ENCODE results near the gene CSTF2T. TPM values are rescaled to one million over a fixed set of nuclear protein-coding genes. Genes with fewer than 3 reads are reported as not detected.
"Not testable (repeated sequence)": the region's sequence is repeated elsewhere in the genome, so short reads cannot be mapped to it uniquely, and the experiment has no call there.

The CSTF2T gene
- total RNA-seq, 4 donors from 2014 or later, result 16.9 to 33.7 (median 23.4) TPM

DNA sequence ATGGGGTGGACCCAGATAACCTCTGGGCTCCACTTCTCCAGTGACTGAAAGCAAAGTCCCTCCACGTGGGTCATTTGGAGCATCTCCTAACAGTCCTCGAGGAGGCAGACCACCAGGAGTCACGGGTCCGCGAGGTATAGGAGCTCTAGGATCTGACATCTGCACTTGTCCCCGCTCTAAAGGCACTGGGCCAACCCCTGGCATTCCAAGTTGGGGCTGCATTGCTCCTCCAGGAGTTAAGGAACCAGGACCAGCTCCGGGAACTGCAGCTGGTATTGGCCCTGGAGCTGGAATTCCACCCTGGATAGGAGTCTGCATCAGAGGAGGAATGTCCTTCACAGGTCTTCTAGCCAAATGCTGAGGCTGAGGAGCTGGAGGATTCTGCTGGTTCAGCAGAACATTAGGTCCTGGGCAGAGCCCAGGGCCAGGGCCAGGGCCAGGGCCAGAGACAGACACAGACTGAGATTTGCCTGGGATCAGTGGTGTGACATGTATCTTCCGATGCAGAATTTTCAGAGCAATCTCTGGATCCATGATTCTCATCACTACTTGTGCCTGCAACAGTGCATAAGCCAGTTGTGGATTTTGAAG lies 827 bp downstream of the CSTF2T start:
- TF ChIP-seq, protein P1, sequence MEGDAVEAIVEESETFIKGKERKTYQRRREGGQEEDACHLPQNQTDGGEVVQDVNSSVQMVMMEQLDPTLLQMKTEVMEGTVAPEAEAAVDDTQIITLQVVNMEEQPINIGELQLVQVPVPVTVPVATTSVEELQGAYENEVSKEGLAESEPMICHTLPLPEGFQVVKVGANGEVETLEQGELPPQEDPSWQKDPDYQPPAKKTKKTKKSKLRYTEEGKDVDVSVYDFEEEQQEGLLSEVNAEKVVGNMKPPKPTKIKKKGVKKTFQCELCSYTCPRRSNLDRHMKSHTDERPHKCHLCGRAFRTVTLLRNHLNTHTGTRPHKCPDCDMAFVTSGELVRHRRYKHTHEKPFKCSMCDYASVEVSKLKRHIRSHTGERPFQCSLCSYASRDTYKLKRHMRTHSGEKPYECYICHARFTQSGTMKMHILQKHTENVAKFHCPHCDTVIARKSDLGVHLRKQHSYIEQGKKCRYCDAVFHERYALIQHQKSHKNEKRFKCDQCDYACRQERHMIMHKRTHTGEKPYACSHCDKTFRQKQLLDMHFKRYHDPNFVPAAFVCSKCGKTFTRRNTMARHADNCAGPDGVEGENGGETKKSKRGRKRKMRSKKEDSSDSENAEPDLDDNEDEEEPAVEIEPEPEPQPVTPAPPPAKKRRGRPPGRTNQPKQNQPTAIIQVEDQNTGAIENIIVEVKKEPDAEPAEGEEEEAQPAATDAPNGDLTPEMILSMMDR (IDR thresholded peaks at IDR 0.05), result no peak
- ATAC-seq (ENCODE audit: low FRiP score) (no peak), DNase-seq (ENCODE audit: low spot score) (no peak)

DNA sequence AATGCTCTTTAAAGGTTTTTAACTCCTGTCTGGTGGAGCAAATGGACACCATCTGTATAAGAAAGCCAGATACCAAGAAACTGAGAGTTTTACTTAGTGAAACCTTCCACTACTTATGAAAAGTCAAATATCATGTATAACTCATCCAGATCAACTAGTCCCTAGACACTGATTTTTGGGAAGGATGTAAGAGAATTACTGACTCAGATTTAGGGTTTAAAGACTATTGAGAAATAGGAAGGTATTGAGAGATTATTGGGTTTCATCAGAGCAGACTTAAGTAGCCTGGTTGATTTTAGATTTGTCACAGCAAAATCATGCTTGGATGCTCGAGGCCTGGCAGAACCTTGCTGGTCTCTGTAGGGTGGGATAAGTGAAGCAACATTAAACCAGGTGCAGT lies 3.1 kb downstream of the CSTF2T start:
- ATAC-seq (ENCODE audit: low FRiP score) (no peak), DNase-seq (ENCODE audit: low spot score) (no peak)
- TF ChIP-seq, protein P1 (IDR thresholded peaks at IDR 0.05), result no peak

DNA sequence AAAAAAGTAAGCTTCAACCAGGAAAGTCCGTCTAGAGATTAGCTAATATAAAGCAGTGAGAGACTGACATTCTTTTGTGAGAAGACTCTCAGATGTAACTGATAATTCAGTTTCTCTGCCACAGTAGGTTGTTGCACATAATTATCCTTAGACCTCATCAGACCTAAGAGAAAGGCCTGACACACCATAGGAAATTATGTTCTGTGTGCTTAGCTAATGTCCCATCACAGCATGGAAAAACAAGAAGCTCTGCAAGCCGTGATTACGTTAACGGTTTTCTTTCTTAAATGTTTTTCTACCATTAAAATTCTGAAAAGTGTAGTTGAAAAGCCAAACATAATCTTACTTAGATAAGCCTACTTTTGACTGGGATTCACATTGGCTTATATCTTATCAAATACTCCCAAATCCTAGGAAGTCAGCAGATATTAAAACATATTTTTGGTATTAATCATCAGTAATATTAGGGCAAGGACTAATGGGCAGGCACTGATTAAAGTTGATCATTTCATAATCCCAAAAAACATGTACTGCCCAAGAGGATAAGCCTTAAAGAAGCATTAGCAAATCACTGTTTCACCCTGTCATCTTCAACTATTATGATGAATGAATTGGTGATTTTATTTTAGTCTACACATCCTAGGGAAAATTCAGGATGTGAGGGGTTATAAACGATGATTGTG lies 5.2 kb downstream of the CSTF2T start:
- DNase-seq (ENCODE audit: low spot score) (no peak), ATAC-seq (ENCODE audit: low FRiP score) (peak; percentile 72)
- TF ChIP-seq, protein P1 (IDR thresholded peaks at IDR 0.05), result no peak

DNA sequence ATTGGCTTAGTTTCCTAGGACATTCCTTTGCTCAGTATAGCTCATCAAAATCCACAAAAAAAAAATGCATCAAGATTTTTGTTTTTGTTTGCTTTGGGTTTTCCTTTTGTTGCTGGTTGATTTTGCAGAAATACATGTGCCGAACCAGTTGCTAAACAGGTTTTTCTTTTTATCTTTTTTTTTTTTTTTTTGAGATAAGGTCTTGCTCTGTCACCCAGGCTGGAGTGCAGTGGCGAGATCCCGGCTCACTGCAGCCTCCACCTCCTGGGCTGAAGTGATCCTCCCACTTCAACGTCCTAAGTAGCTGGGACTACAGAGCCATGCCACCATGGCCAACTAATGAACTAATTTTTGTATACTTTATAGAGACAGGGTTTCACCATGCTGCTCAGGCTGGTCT lies 8.3 kb downstream of the CSTF2T start:
- DNase-seq (ENCODE audit: low spot score) (no peak), ATAC-seq (ENCODE audit: low FRiP score) (no peak)
- TF ChIP-seq, protein P1 (IDR thresholded peaks at IDR 0.05), result no peak

DNA sequence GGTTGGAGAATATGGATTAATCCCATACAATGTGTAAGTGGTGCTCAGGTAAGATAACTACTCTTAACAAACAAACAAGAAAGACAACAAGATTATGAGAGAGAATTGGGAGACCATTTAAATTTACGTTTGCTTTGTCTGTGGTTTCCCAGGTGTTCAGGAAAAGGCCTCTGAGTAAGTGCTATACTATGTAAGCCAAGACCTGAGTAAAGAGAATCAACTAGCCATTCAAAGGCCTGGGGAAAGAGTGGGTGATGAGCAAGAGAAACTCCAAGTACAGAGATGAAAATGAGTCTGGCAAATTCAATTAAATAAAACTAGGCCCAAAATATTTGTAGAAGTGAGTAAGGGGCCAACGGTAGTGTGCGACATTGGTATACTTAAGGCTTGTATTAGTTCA lies 9.9 kb downstream of the CSTF2T start:
- no peak for ATAC-seq (ENCODE audit: low FRiP score)
- TF ChIP-seq, protein P1 (IDR thresholded peaks at IDR 0.05), result no peak

DNA sequence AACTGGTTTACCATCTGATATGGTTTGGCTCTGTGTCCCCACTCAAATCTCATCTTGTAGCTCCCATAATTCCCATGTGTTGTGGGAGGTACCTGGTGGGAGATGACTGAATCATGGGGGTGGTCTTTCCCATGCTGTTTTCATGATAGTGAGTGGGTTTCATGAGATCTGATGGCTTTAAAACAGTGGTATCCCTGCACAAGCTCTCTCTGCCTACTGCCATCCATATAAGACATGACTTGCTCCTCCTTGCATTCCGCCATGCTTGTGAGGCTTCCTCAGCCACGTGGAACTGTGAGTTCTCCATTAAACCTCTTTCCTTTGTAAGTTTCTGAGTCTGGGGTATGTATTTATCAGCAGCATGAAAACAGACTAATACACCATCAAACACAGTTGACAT lies 10.6 kb downstream of the CSTF2T start:
- not testable (repeated sequence) for ATAC-seq (ENCODE audit: low FRiP score); DNase-seq (ENCODE audit: low spot score)

More for the DNA sequence above, 9.9 kb downstream of the CSTF2T start:
- DNase-seq (ENCODE audit: low spot score), result no peak

DNA sequence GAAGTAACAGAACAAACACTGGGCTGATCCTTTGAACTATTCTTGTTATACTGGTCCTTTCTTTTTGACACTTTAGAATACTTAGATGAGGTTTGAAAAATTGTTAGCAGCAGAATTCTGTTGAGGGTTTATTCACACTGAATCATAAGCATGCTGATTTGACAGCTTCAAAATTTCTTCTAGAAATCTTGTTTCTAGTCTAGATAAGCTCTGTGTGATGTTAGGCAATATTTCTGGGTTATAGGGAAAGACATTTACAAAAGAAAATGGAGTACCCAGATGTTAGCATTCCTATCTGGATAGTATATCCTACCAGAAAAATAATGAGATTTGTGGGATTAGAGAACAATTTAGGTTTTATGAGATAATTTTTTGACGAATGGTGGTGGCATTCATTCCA lies 12.1 kb downstream of the CSTF2T start:
- DNase-seq (ENCODE audit: low spot score) (no peak), ATAC-seq (ENCODE audit: low FRiP score) (no peak)
- TF ChIP-seq, protein P1 (IDR thresholded peaks at IDR 0.05), result no peak

Data from omental fat pad (tissue), 4 donors.